ENCODE results near the gene GNB3. TPM values are rescaled to one million over a fixed set of nuclear protein-coding genes. Genes with fewer than 3 reads are reported as not detected.

Gene GNB3
- total and polyA plus RNA-seq, 9 of the 15 experiments (the other 6 are each of a cell fraction or from before 2014, with no cell fraction given), result 1.4 to 5.8 (median 2.0) TPM

DNA sequence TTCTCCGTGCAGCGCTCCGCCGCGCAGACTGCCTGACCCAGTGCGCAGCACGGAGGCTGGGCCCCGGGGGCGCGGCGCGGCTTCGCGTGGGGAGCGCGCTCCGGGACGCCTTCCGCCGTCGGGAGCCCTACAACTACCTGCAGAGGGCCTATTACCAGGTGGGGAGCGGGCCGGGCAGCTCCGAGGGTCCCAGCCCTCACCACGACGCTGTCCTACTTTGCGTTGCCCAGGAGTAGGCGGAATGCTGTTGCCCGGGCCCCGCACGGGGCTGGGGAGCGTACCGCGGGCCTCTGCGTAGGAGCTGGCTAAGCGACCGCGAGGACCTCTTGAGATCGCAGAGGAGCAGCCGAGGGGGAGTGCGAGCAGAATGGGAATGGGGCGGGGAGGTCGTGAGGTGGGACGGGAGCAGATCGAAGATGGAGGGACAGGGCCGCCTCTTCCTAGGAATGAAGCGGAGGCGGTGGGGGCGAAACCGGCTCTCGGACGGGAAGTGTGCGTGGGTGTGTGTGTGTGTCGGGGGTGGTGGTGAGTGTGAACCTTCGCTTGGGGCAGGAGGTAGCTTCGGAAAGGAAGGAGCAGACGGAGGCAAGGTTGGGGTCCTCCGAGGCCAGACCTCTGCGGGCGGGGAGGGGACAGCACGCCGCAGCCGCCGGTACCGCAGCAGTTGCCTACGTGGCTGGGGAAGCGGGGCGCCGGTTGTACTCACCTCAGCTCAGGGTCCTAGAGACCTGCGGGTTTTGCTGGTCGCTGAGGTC is 11.8 kb upstream of the GNB3 start (continued):
- TF ChIP-seq, protein P1, sequence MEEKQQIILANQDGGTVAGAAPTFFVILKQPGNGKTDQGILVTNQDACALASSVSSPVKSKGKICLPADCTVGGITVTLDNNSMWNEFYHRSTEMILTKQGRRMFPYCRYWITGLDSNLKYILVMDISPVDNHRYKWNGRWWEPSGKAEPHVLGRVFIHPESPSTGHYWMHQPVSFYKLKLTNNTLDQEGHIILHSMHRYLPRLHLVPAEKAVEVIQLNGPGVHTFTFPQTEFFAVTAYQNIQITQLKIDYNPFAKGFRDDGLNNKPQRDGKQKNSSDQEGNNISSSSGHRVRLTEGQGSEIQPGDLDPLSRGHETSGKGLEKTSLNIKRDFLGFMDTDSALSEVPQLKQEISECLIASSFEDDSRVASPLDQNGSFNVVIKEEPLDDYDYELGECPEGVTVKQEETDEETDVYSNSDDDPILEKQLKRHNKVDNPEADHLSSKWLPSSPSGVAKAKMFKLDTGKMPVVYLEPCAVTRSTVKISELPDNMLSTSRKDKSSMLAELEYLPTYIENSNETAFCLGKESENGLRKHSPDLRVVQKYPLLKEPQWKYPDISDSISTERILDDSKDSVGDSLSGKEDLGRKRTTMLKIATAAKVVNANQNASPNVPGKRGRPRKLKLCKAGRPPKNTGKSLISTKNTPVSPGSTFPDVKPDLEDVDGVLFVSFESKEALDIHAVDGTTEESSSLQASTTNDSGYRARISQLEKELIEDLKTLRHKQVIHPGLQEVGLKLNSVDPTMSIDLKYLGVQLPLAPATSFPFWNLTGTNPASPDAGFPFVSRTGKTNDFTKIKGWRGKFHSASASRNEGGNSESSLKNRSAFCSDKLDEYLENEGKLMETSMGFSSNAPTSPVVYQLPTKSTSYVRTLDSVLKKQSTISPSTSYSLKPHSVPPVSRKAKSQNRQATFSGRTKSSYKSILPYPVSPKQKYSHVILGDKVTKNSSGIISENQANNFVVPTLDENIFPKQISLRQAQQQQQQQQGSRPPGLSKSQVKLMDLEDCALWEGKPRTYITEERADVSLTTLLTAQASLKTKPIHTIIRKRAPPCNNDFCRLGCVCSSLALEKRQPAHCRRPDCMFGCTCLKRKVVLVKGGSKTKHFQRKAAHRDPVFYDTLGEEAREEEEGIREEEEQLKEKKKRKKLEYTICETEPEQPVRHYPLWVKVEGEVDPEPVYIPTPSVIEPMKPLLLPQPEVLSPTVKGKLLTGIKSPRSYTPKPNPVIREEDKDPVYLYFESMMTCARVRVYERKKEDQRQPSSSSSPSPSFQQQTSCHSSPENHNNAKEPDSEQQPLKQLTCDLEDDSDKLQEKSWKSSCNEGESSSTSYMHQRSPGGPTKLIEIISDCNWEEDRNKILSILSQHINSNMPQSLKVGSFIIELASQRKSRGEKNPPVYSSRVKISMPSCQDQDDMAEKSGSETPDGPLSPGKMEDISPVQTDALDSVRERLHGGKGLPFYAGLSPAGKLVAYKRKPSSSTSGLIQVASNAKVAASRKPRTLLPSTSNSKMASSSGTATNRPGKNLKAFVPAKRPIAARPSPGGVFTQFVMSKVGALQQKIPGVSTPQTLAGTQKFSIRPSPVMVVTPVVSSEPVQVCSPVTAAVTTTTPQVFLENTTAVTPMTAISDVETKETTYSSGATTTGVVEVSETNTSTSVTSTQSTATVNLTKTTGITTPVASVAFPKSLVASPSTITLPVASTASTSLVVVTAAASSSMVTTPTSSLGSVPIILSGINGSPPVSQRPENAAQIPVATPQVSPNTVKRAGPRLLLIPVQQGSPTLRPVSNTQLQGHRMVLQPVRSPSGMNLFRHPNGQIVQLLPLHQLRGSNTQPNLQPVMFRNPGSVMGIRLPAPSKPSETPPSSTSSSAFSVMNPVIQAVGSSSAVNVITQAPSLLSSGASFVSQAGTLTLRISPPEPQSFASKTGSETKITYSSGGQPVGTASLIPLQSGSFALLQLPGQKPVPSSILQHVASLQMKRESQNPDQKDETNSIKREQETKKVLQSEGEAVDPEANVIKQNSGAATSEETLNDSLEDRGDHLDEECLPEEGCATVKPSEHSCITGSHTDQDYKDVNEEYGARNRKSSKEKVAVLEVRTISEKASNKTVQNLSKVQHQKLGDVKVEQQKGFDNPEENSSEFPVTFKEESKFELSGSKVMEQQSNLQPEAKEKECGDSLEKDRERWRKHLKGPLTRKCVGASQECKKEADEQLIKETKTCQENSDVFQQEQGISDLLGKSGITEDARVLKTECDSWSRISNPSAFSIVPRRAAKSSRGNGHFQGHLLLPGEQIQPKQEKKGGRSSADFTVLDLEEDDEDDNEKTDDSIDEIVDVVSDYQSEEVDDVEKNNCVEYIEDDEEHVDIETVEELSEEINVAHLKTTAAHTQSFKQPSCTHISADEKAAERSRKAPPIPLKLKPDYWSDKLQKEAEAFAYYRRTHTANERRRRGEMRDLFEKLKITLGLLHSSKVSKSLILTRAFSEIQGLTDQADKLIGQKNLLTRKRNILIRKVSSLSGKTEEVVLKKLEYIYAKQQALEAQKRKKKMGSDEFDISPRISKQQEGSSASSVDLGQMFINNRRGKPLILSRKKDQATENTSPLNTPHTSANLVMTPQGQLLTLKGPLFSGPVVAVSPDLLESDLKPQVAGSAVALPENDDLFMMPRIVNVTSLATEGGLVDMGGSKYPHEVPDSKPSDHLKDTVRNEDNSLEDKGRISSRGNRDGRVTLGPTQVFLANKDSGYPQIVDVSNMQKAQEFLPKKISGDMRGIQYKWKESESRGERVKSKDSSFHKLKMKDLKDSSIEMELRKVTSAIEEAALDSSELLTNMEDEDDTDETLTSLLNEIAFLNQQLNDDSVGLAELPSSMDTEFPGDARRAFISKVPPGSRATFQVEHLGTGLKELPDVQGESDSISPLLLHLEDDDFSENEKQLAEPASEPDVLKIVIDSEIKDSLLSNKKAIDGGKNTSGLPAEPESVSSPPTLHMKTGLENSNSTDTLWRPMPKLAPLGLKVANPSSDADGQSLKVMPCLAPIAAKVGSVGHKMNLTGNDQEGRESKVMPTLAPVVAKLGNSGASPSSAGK (IDR thresholded peaks at IDR 0.05), result peak; percentile 55; the same call in 1 of the 2 replicates
- no peak for TF ChIP-seq SETDB1 (IDR thresholded peaks at IDR 0.05; ENCODE audit: low read length)
- no peak for TF ChIP-seq MTF1 (CRISPR knock-in tag; IDR thresholded peaks at IDR 0.05; ENCODE audit: borderline replicate concordance)
- no peak for TF ChIP-seq CHD2 (IDR thresholded peaks at IDR 0.05; ENCODE audit: low read depth, low read length)
- no peak for TF ChIP-seq RHOXF2B (CRISPR knock-in tag; conservative IDR thresholded peaks at IDR 0.05)
- TF ChIP-seq U2AF2 (optimal IDR thresholded peaks at IDR 0.05; ENCODE audit: low read depth, low read length), result no peak
- TF ChIP-seq ZNF77 (CRISPR knock-in tag; IDR thresholded peaks at IDR 0.05), result no peak
- no peak for TF ChIP-seq CC2D1A (IDR thresholded peaks at IDR 0.05)
- TF ChIP-seq SMAD3 (CRISPR knock-in tag; conservative IDR thresholded peaks at IDR 0.05), result no peak
- TF ChIP-seq ZNF668 (CRISPR knock-in tag; IDR thresholded peaks at IDR 0.05), result no peak
- TF ChIP-seq IFI16 (CRISPR knock-in tag; IDR thresholded peaks at IDR 0.05), result no peak
- TF ChIP-seq GMEB1 (CRISPR knock-in tag; IDR thresholded peaks at IDR 0.05), result no peak
- TF ChIP-seq ARID1B (IDR thresholded peaks at IDR 0.05), result no peak
- TF ChIP-seq POLR3A (IDR thresholded peaks at IDR 0.05; ENCODE audit: borderline replicate concordance, extremely low read depth, insufficient read depth, insufficient read length), result no peak
- TF ChIP-seq HOXB6 (CRISPR knock-in tag; IDR thresholded peaks at IDR 0.05; ENCODE audit: borderline replicate concordance), result no peak
- TF ChIP-seq ZNF253 (CRISPR knock-in tag; conservative IDR thresholded peaks at IDR 0.05), result no peak
- no peak for TF ChIP-seq ZKSCAN3 (CRISPR knock-in tag; IDR thresholded peaks at IDR 0.05)

Measured in K562 (cell line).